ENCODE measurements around the gene PLCL2. TPM values are rescaled to one million over a fixed set of nuclear protein-coding genes. Genes with fewer than 3 reads are reported as not detected.

The PLCL2 gene
- total RNA-seq, 4 donors from 2014 or later, result 0.95 to 4.8 (median 2.2) TPM

DNA sequence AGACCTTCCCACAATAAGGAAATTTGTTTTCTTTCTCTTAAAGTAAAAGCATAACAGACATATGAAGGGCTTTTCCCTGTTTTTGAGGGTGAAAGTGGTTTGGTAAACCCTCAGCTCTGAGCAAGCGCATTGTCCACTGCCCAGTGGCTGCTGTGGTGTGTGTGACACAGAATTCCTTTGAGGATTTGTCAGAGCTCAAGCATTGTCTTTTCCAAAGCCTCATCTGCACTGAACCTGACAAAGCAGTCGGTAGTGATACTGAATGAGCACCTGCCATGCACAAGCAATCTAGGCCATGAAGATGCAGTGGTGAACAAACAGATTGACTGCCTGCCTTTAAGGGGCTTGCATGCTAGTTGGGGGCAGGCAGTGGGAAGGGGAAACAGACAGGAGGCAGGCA is 128.3 kb downstream of the PLCL2 start:
- no peaks in the 10 kb centered on the region for H3K9me3 ChIP-seq
- H3K27me3 ChIP-seq, result no peaks in the 10 kb centered on the region
- H3K36me3 ChIP-seq, result no peaks in the 10 kb centered on the region
- H3K27ac ChIP-seq, result no peak overlapping the region
- 75 to 92% methylated on average over 2 of the region's 2 CpGs for WGBS, 2 donors
- no peak for TF ChIP-seq POLR2A (IDR thresholded peaks at IDR 0.05)
- TF ChIP-seq, protein P1, sequence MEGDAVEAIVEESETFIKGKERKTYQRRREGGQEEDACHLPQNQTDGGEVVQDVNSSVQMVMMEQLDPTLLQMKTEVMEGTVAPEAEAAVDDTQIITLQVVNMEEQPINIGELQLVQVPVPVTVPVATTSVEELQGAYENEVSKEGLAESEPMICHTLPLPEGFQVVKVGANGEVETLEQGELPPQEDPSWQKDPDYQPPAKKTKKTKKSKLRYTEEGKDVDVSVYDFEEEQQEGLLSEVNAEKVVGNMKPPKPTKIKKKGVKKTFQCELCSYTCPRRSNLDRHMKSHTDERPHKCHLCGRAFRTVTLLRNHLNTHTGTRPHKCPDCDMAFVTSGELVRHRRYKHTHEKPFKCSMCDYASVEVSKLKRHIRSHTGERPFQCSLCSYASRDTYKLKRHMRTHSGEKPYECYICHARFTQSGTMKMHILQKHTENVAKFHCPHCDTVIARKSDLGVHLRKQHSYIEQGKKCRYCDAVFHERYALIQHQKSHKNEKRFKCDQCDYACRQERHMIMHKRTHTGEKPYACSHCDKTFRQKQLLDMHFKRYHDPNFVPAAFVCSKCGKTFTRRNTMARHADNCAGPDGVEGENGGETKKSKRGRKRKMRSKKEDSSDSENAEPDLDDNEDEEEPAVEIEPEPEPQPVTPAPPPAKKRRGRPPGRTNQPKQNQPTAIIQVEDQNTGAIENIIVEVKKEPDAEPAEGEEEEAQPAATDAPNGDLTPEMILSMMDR (IDR thresholded peaks at IDR 0.05), result no peak
- H3K4me1 ChIP-seq, result no peaks in the 10 kb centered on the region
- DNase-seq, result no peak
- intact Hi-C loops (cut with DNase I), result no loop called here
- H3K4me3 ChIP-seq, result no peak overlapping the region

DNA sequence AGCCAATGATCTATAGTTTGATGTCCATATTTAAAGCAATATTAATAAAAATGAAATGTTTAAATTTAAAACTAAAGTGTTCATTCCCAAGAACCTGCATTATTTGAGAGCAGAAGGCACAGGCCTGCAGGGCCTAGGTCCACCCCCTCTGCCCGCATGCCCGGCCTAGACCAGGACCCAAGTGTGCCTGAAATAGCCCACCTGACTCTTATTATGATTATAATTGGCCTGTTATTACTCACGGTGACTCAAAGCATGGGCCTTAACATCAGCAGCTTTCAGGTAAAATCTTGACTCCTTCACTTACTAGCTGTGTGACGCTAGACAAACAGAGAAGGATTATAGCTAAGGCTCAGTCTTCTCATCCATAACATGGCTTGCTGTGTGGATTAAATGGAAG is 128.8 kb downstream of the PLCL2 start:
- Histone ChIP-seq H3K9me3 (no peaks in the 10 kb centered on the region), H3K27me3 (no peaks in the 10 kb centered on the region), H3K36me3 (no peaks in the 10 kb centered on the region), H3K4me1 (no peaks in the 10 kb centered on the region), H3K4me3 (no peak overlapping the region), H3K27ac (no peak overlapping the region)
- DNase-seq, result no peak
- 76 to 84% methylated on average over 4 of the region's 4 CpGs for WGBS, 2 donors
- intact Hi-C loops (cut with DNase I), result no loop called here
- TF ChIP-seq, protein P1 (IDR thresholded peaks at IDR 0.05), result no peak
- no peak for TF ChIP-seq POLR2A (IDR thresholded peaks at IDR 0.05)

DNA sequence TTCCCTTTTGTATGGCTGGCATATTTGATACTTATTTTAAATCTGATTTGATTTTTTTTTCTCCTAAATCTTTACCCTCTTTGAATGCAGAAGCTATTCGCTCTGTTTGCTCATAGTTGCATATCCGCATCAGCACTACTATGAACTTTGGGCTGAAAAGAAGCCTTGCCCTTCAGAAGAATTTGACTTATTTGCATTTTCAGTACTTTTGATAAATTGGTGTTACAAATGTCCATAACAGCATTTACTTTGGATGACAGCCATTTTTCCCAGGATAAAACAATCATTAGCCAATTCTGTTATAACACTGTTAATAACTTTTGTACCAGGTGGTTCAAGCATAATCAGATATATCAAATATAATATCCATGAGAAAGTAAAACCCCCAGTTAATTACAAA is 129.5 kb downstream of the PLCL2 start:
- no peak for DNase-seq
- no peak for TF ChIP-seq POLR2A (IDR thresholded peaks at IDR 0.05)
- TF ChIP-seq, protein P1 (IDR thresholded peaks at IDR 0.05), result no peak
- Histone ChIP-seq H3K36me3 (no peaks in the 10 kb centered on the region), H3K27me3 (no peaks in the 10 kb centered on the region), H3K4me1 (no peaks in the 10 kb centered on the region), H3K27ac (no peak overlapping the region), H3K9me3 (no peaks in the 10 kb centered on the region), H3K4me3 (no peak overlapping the region)
- WGBS, 2 donors, result 78 to 98% methylated on average over 2 of the region's 2 CpGs
- intact Hi-C loops (cut with DNase I), result no loop called here

DNA sequence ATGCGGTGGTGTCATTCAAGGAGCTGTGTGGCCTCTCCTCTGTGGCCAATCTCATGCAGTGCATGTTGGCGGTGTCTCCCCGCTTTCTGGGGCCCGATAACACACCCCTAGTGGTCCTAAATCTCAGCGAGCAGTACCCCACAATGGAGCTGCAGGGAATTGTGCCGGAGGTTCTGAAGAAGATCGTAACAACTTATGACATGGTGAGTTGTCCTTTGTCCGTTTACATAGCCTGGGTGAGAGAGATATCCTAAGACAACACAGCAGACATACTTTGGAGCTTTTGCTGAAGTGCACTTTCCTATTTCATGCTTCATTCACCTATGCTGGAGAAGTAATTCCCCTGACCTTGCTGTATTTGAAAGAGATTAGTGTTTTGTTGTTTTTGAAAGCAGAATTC is 130.0 kb downstream of the PLCL2 start:
- Histone ChIP-seq H3K36me3 (no peaks in the 10 kb centered on the region), H3K27ac (no peak overlapping the region), H3K9me3 (no peaks in the 10 kb centered on the region), H3K4me3 (no peak overlapping the region), H3K27me3 (no peaks in the 10 kb centered on the region), H3K4me1 (no peaks in the 10 kb centered on the region)
- DNase-seq, result no peak
- intact Hi-C loops (cut with DNase I), result no loop called here
- TF ChIP-seq, protein P1 (IDR thresholded peaks at IDR 0.05), result no peak
- TF ChIP-seq POLR2A (IDR thresholded peaks at IDR 0.05), result no peak
- WGBS, 2 donors, result 39 to 89% methylated on average over 5 of the region's 8 CpGs

DNA sequence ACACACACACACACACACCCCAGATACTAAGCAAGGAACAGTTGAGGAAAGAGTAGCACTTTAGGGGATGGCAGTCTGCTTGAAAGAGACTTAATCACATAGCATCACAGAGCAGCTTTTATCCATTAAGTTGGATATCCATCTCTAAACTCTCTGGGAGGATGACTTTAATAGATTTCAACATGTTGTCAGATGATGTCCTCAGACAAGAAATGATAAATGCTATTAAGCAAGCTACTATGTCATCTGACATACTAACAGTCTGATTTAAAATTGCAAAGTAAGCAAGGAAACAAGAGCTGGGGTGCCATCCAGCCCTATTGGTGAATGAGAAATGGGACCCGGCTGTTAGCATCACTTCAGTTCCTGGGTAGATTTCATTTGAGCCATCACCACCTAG is 136.9 kb downstream of the PLCL2 start:
- Histone ChIP-seq H3K4me3 (no peak overlapping the region), H3K27me3 (no peaks in the 10 kb centered on the region), H3K4me1 (no peaks in the 10 kb centered on the region), H3K36me3 (no peaks in the 10 kb centered on the region), H3K9me3 (no peaks in the 10 kb centered on the region), H3K27ac (no peak overlapping the region)
- no peak for TF ChIP-seq POLR2A (IDR thresholded peaks at IDR 0.05)
- TF ChIP-seq, protein P1 (IDR thresholded peaks at IDR 0.05), result no peak
- 90 to 100% methylated on average over 1 of the region's 1 CpG for WGBS, 2 donors
- no peak for DNase-seq
- intact Hi-C loops (cut with DNase I), result no loop called here
